Caco-2 (cell line): Measurements from ENCODE around the gene C20orf204. TPM values are rescaled to one million over a fixed set of nuclear protein-coding genes. Genes with fewer than 3 reads are reported as not detected.

Experiments used
- BruUV-seq: library from RNA; stranded (reverse); fragments of 400-500 nt; replicated peaks from 2 replicates; lab custom pipeline; 2021; lab: Mats Ljungman, UMichigan
- CTCF ChIA-PET: fragments of 300-600 bp; sonication (Branson Sonifier 250); formaldehyde crosslinking; loops from one replicate; lab custom pipeline; 2022; ENCODE audit warnings: antibody characterized with exemption; lab: Charles Lee
- POLR2A ChIA-PET: fragments of 300-600 bp; sonication (Branson Sonifier 250); formaldehyde crosslinking; loops from one replicate; lab custom pipeline; 2022; ENCODE audit warnings: antibody characterized with exemption; lab: Charles Lee
- DNase-seq, 2 experiments: peaks; one replicate each; pipeline versions ENCODE4 v3.0.0 to v3.0.0-alpha.2; 2020 to 2022
- H3K27me3 ChIP-seq: replicated peaks from 2 replicates; pipeline ENCODE4 v1.6.0; 2011; ENCODE audit warnings: low read length; ENCODE audit not compliant: control insufficient read depth, insufficient read depth
- H3K36me3 ChIP-seq: 2 replicates; pipeline ENCODE4 v1.5.1; 2011; ENCODE audit warnings: low read length; ENCODE audit not compliant: control insufficient read depth, insufficient read depth
- H3K4me1 ChIP-seq: fragments of 250-450 bp; sonication (Bioruptor Pico); 2 replicates; pipeline ENCODE4 v1.5.1; 2020; ENCODE audit warnings: mild to moderate bottlenecking
- H3K4me3 ChIP-seq: 2 replicates; pipeline ENCODE4 v1.5.1; 2011; ENCODE audit warnings: low read depth, mild to moderate bottlenecking, control low read depth, low read length
- H3K9me3 ChIP-seq: fragments of 250-450 bp; sonication (Bioruptor Pico); 2 replicates; pipeline ENCODE4 v1.5.1; 2020; ENCODE audit warnings: mild to moderate bottlenecking, moderate library complexity
- H3K27ac Mint-ChIP-seq: one replicate; pipeline ENCODE4 v1.8.0; 2022; ENCODE audit warnings: mixed read lengths; ENCODE audit not compliant: unreplicated experiment
- H3K27me3 Mint-ChIP-seq: one replicate; pipeline ENCODE4 v1.8.0; 2022; ENCODE audit warnings: mixed read lengths; ENCODE audit not compliant: insufficient read depth, unreplicated experiment
- H3K36me3 Mint-ChIP-seq: one replicate; pipeline ENCODE4 v1.8.0; 2022; ENCODE audit warnings: mild to moderate bottlenecking, mixed read lengths; ENCODE audit not compliant: insufficient read depth, unreplicated experiment
- H3K4me1 Mint-ChIP-seq: one replicate; pipeline ENCODE4 v1.8.0; 2022; ENCODE audit warnings: low read depth, mixed read lengths; ENCODE audit not compliant: unreplicated experiment
- H3K4me3 Mint-ChIP-seq: one replicate; pipeline ENCODE4 v1.8.0; 2022; ENCODE audit warnings: mild to moderate bottlenecking, moderate library complexity, mixed read lengths; ENCODE audit not compliant: unreplicated experiment
- H3K9me3 Mint-ChIP-seq: one replicate; pipeline ENCODE4 v1.8.0; 2022; ENCODE audit warnings: mixed read lengths; ENCODE audit not compliant: unreplicated experiment
- CTCF ChIP-seq, 2 experiments: fragments of 200-600 bp in 1 of 2; IDR thresholded peaks; 1 replicate in 1 of 2; 2 replicates in 1 of 2; pipeline versions ENCODE4 v1.5.1 to v1.8.0; 2011 to 2022; ENCODE audit warnings: antibody characterized with exemption in 1 of 2, control low read depth in 1 of 2, inconsistent platforms in 1 of 2, low read depth in 1 of 2, low read length in 1 of 2, mild to moderate bottlenecking in 1 of 2, moderate library complexity in 1 of 2; ENCODE audit not compliant: insufficient read depth in 1 of 2, severe bottlenecking in 1 of 2, unreplicated experiment in 1 of 2
- intact Hi-C: fragments of 100-400 bp; cut with micrococcal nuclease; formaldehyde crosslinking; loops from one replicate; pipeline ENCODE4 v1.10.0; 2022; ENCODE audit not compliant: unreplicated experiment
- total RNA-seq: library from RNA; stranded (reverse); gene quantifications from 2 replicates; pipeline ENCODE4 v1.2.3, GENCODE V29; 2022

C20orf204 gene
- total RNA-seq, 1 experiment from 2014 or later = 3.2 TPM

GRCh38 chr20:64056639-64056888 is 20.6 kb downstream of the C20orf204 start:
- no peak for DNase-seq
- BruUV-seq = no TSS peak
- no peaks in the 10 kb centered on the region for H3K36me3 ChIP-seq
- Mint-ChIP-seq H3K36me3 (peaks cover 6% of the 10 kb centered on the region), H3K4me1 (peaks cover 7% of the 10 kb centered on the region), H3K4me3 (no peak overlapping the region), H3K27me3 (no peaks in the 10 kb centered on the region), H3K27ac (no peak overlapping the region), H3K9me3 (no peaks in the 10 kb centered on the region)
- ChIA-PET CTCF (no interaction called here), POLR2A (no interaction called here)
- peaks cover 14% of the 10 kb centered on the region for H3K4me1 ChIP-seq
- H3K27me3 ChIP-seq = no peaks in the 10 kb centered on the region
- H3K4me3 ChIP-seq = no peak overlapping the region
- intact Hi-C loops = loop anchor here (2.0 kb wide), 1 partner anchor 78 kb away; the partner anchor contains the start of gene SAMD10
- no peaks in the 10 kb centered on the region for H3K9me3 ChIP-seq
- TF ChIP-seq CTCF (IDR thresholded peaks at IDR 0.05; ENCODE audit: insufficient read depth in 1 of 2, low read depth in 1 of 2, low read length in 1 of 2, severe bottlenecking in 1 of 2, unreplicated experiment in 1 of 2) = no peak

DNA sequence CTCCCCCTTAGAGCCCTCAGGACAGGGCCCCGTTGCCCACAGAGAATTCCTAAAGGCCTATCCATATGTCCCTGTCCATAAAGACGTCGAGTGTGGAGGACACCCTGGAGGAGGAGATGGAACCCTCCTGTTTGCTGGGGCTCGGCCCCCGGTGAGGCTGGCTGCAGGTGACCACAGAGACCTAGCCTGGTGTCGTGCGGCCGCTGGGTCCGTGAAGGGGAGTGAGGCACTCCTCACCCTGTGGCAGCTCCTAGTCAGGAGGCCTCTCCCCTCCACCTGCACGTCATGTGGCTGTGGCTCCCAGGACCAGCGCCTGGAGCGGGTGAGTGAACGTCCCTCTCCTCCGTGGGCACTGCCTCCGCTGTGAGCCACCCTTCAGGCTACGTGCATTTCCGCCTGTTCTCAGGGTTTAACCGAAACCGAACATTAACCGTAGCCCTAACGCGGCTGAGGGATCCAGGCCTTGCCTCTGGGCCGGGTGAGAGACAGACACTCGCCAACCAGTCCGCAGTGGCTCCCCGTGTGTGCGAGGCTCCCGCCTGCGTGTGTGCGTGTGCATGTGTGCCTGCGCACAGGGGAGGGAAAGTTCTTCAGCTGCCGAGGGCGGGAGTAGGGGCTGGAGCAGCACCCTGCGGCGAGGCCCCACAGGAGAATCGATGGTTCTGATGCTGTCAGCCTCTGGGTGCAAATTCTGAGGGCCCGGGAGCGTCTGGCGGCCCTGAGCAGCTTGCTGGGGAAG is 21.1 kb downstream of the C20orf204 start:
- Histone ChIP-seq H3K9me3 (no peaks in the 10 kb centered on the region), H3K4me1 (peaks cover 14% of the 10 kb centered on the region), H3K36me3 (no peaks in the 10 kb centered on the region), H3K4me3 (no peak overlapping the region), H3K27me3 (no peaks in the 10 kb centered on the region)
- H3K9me3 Mint-ChIP-seq = no peaks in the 10 kb centered on the region
- H3K4me1 Mint-ChIP-seq = peaks cover 7% of the 10 kb centered on the region
- H3K27me3 Mint-ChIP-seq = no peaks in the 10 kb centered on the region
- no peak for DNase-seq
- TF ChIP-seq CTCF (IDR thresholded peaks at IDR 0.05; ENCODE audit: insufficient read depth in 1 of 2, low read depth in 1 of 2, low read length in 1 of 2, severe bottlenecking in 1 of 2, unreplicated experiment in 1 of 2) = no peak
- no peak overlapping the region for H3K4me3 Mint-ChIP-seq
- no peak overlapping the region for H3K27ac Mint-ChIP-seq
- intact Hi-C loops = loop anchor here (1.0 to 2.0 kb wide), 3 partner anchors 18 to 78 kb away; partner anchors contain the start of gene SAMD10
- ChIA-PET CTCF (interaction anchor here (0.6 to 6.2 kb wide), 8 partner anchors 10 to 519 kb away, joined by 3 to 101 read pairs (median 4); partner anchors contain the start of genes C20orf204, PRPF6, SAMD10 and TPD52L2), POLR2A (interaction anchor here (1.0 kb wide), 1 partner anchor 18 kb away, joined by 4 read pairs; no protein-coding TSS in a partner anchor)
- peaks cover 6% of the 10 kb centered on the region for H3K36me3 Mint-ChIP-seq
- BruUV-seq = no TSS peak

GRCh38 chr20:64057628-64058498 is 21.9 kb downstream of the C20orf204 start:
- DNase-seq = peak; percentile 94 to 98
- no TSS peak for BruUV-seq
- Histone ChIP-seq H3K4me1 (peaks cover 20% of the 10 kb centered on the region), H3K27me3 (no peaks in the 10 kb centered on the region), H3K4me3 (no peak overlapping the region), H3K36me3 (no peaks in the 10 kb centered on the region), H3K9me3 (no peaks in the 10 kb centered on the region)
- Mint-ChIP-seq H3K4me1 (peaks cover 7% of the 10 kb centered on the region), H3K4me3 (no peak overlapping the region), H3K27ac (no peak overlapping the region), H3K9me3 (no peaks in the 10 kb centered on the region), H3K36me3 (peaks cover 6% of the 10 kb centered on the region), H3K27me3 (no peaks in the 10 kb centered on the region)
- ChIA-PET CTCF (interaction anchor here (0.6 to 6.2 kb wide), 8 partner anchors 9 to 520 kb away, joined by 3 to 101 read pairs (median 4); partner anchors contain the start of genes C20orf204, PRPF6, SAMD10 and TPD52L2), POLR2A (interaction anchor here (1.0 kb wide), 1 partner anchor 18 kb away, joined by 4 read pairs; no protein-coding TSS in a partner anchor)
- intact Hi-C loops = loop anchor here (1.0 to 2.0 kb wide), 3 partner anchors 19 to 79 kb away; partner anchors contain the start of gene SAMD10
- TF ChIP-seq CTCF (IDR thresholded peaks at IDR 0.05; ENCODE audit: insufficient read depth in 1 of 2, low read depth in 1 of 2, low read length in 1 of 2, severe bottlenecking in 1 of 2, unreplicated experiment in 1 of 2) = peak; percentile 99
